Heart left ventricle (tissue), 13 donors: Measurements from ENCODE around the gene LOXHD1.

Experiments
- CTCF ChIP-seq, 12 donors: fragments of 200-600 bp; sonication (generic) in 4 of 12; IDR thresholded peaks; one replicate each; pipeline versions ENCODE4 v1.5.0 to v1.8.0; 2018 to 2022; ENCODE audit warnings: antibody characterized with exemption in 12 of 12, mild to moderate bottlenecking in 5 of 12
- POLR2A ChIP-seq, 2 donors: fragments of 450-650 bp; IDR thresholded peaks; one replicate each; pipeline ENCODE4 v1.6.1; 2017; ENCODE audit warnings: antibody characterized with exemption in 2 of 2, mild to moderate bottlenecking in 2 of 2, moderate library complexity in 2 of 2
- donor health status: ischemic (EF 13 %, LVEDD 7.1; RV severe dilation, severe dysfunction).
- donor health status: DM: no; HTN: yes; CAD: no.
- donor health status: DM: no; HTN: no; CAD: no.
- donor health status: ischemic (EF 25% LVEDD 6.9; RV normal size, moderate dysfunction).
- donor health status: ischemic (EF 25% LVEDD 5.7; RV mildly dilated, moderate dysfunction).
- donor health status: ischemic (EF 35%, LVEDD 5.7; RV mildly dilated, moderate dysfunction).
- donor health status: nonischemic (EF 11% LVEDD 7.7; RV severe dilation, severe dysfunction).
- donor health status: DM: yes; HTN: yes; CAD: no.
- donor health status: PGD.
- donor health status: ischemic (EF 29% LVEDD 5.4; RV normal size, mild dysfunction).
- donor health status: nonischemic (EF 23%, LVEDD 6.1; RV moderate dilation, normal function).

GRCh38 chr18:46497129-46497528 is 159.9 kb downstream of the LOXHD1 start:
- TF ChIP-seq CTCF (IDR thresholded peaks at IDR 0.05) (no peak), POLR2A (IDR thresholded peaks at IDR 0.05) (no peak)
